ENCODE data around the gene SERPINB10. TPM values are rescaled to one million over a fixed set of nuclear protein-coding genes. Genes with fewer than 3 reads are reported as not detected.

Gene SERPINB10
- total RNA-seq, 1 experiment from 2014 or later = not detected

DNA sequence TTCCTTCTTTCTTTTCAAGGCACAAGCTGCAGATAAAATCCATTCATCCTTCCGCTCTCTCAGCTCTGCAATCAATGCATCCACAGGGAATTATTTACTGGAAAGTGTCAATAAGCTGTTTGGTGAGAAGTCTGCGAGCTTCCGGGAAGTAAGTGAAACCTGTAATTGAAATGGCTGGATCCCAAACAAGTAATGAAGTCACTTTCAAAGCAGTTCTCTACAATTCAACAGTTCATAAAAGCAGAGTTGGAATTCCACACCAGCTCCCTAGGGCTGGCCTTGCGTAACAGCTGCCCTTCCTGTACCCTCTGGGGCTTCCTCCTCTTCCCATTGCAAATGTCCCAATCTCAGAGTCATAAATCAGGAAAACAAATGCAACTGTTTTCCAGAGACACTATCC lies 10.7 kb upstream of the SERPINB10 start:
- Histone ChIP-seq H3K9me3 (ENCODE audit: low read length) (no peaks in the 10 kb centered on the region), H4K20me1 (ENCODE audit: low read length) (no peaks in the 10 kb centered on the region), H3F3A (ENCODE audit: low read length, unreplicated experiment) (no peaks in the 10 kb centered on the region), H3K9me2 (replicated peaks; ENCODE audit: low read length) (no peaks in the 10 kb centered on the region), H2AFZ (ENCODE audit: low read length) (no peak overlapping the region), H3K27ac (ENCODE audit: low read length) (no peak overlapping the region), H3K9ac (ENCODE audit: low read length) (no peak overlapping the region), H3K36me3 (ENCODE audit: low read depth, low read length) (no peaks in the 10 kb centered on the region), H3K4me3 (ENCODE audit: low read length) (no peak overlapping the region), H3K27me3 (ENCODE audit: low read length) (no peaks in the 10 kb centered on the region), H3K4me2 (ENCODE audit: low read length) (no peak overlapping the region), H3K79me2 (ENCODE audit: low read length) (no peaks in the 10 kb centered on the region), H3K4me1 (ENCODE audit: insufficient read depth, low read length) (no peaks in the 10 kb centered on the region)
- ATAC-seq (no peak), DNase-seq (no peak)
- no TSS peak for BruUV-seq (replicated peaks)
- CTCF ChIA-PET = no interaction called here
- POLR2A ChIA-PET (ENCODE audit: unreplicated experiment) = no interaction called here
- TF ChIP-seq EZH2 (IDR thresholded peaks at IDR 0.05; ENCODE audit: low read length, unreplicated experiment) (no peak), EZH2phosphoT487 (IDR thresholded peaks at IDR 0.05; ENCODE audit: borderline replicate concordance, low read length) (no peak)
- TF ChIP-seq, protein P1, sequence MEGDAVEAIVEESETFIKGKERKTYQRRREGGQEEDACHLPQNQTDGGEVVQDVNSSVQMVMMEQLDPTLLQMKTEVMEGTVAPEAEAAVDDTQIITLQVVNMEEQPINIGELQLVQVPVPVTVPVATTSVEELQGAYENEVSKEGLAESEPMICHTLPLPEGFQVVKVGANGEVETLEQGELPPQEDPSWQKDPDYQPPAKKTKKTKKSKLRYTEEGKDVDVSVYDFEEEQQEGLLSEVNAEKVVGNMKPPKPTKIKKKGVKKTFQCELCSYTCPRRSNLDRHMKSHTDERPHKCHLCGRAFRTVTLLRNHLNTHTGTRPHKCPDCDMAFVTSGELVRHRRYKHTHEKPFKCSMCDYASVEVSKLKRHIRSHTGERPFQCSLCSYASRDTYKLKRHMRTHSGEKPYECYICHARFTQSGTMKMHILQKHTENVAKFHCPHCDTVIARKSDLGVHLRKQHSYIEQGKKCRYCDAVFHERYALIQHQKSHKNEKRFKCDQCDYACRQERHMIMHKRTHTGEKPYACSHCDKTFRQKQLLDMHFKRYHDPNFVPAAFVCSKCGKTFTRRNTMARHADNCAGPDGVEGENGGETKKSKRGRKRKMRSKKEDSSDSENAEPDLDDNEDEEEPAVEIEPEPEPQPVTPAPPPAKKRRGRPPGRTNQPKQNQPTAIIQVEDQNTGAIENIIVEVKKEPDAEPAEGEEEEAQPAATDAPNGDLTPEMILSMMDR (conservative IDR thresholded peaks at IDR 0.05; ENCODE audit: low read depth, low read length) = no peak
- intact Hi-C loops (cut with micrococcal nuclease) = no loop called here

DNA sequence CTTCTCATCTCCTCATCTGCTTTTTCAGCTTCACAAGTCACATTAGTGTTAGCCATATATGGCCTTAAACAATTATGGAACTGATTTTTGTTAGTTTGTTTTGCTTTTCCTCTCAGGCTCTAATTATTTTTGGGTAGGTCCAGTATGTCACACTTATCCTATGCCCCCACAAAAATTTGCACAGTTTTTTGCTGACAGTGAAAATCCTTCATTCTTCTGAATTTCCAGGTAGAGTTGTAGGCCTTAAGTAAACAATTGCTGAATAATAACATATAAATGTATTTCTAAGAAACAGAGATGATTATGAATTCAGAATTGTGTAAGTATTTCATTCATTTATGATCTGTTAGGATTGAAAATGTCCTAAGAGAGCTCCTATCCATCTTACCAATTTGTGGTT lies 8.6 kb upstream of the SERPINB10 start:
- POLR2A ChIA-PET (ENCODE audit: unreplicated experiment) = no interaction called here
- Histone ChIP-seq H3K36me3 (ENCODE audit: low read depth, low read length) (no peaks in the 10 kb centered on the region), H4K20me1 (ENCODE audit: low read length) (no peaks in the 10 kb centered on the region)

DNA sequence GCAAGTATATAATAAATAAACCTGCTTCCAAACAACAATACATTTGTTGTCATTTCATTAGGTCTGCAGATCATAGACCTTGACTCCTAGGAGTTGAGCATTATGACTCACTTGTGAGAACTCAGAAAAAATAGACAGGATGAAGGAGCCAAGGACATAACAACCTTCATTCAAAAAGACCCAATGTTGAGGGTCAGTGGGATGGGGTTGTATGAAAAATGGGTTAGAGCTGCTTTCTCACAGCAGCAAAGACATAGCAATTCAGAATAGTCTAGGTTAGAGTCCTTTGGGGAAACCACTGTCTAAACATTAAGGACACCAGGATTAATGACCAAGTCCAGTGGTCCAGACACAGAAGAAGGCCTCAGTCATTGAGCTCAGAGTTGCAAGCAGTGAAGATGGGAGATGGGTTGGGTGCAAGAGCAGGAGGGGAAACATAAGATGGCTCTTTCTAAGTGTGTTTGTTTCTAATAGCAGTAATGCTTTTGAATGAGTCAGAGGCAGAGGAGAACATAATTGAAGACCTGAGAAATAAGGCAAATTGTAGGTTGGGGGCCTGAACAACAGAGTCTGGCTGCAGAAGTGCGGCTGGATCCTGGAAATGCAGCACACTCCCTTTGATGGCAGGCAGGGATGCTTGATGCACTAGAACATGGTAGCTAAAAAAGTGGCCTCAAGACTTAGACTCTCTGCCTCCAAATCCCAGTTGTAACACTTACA lies 3.7 kb upstream of the SERPINB10 start:
- Histone ChIP-seq H3K4me2 (ENCODE audit: low read length) (no peak overlapping the region), H3K27me3 (ENCODE audit: low read length) (no peaks in the 10 kb centered on the region), H3K9me3 (ENCODE audit: low read length) (no peaks in the 10 kb centered on the region), H3F3A (ENCODE audit: low read length, unreplicated experiment) (no peaks in the 10 kb centered on the region), H3K36me3 (ENCODE audit: low read depth, low read length) (no peaks in the 10 kb centered on the region), H3K9me2 (replicated peaks; ENCODE audit: low read length) (no peaks in the 10 kb centered on the region), H3K4me3 (ENCODE audit: low read length) (no peak overlapping the region), H3K4me1 (ENCODE audit: insufficient read depth, low read length) (no peaks in the 10 kb centered on the region), H3K9ac (ENCODE audit: low read length) (no peak overlapping the region), H3K79me2 (ENCODE audit: low read length) (no peaks in the 10 kb centered on the region), H4K20me1 (ENCODE audit: low read length) (no peaks in the 10 kb centered on the region), H2AFZ (ENCODE audit: low read length) (no peak overlapping the region), H3K27ac (ENCODE audit: low read length) (no peak overlapping the region)
- no peak for ATAC-seq
- TF ChIP-seq, protein P1 (conservative IDR thresholded peaks at IDR 0.05; ENCODE audit: low read depth, low read length) = no peak
- TF ChIP-seq EZH2phosphoT487 (IDR thresholded peaks at IDR 0.05; ENCODE audit: borderline replicate concordance, low read length) (no peak), EZH2 (IDR thresholded peaks at IDR 0.05; ENCODE audit: low read length, unreplicated experiment) (no peak)
- CTCF ChIA-PET = no interaction called here
- DNase-seq = no peak
- POLR2A ChIA-PET (ENCODE audit: unreplicated experiment) = no interaction called here
- BruUV-seq (replicated peaks) = no TSS peak
- intact Hi-C loops (cut with micrococcal nuclease) = no loop called here

More for the DNA sequence above, 8.6 kb upstream of the SERPINB10 start:
- no peak overlapping the region for H3K27ac ChIP-seq (ENCODE audit: low read length)
- H3K4me1 ChIP-seq (ENCODE audit: insufficient read depth, low read length) = no peaks in the 10 kb centered on the region
- no peak overlapping the region for H3K9ac ChIP-seq (ENCODE audit: low read length)
- no peaks in the 10 kb centered on the region for H3K9me3 ChIP-seq (ENCODE audit: low read length)
- intact Hi-C loops (cut with micrococcal nuclease) = no loop called here
- H2AFZ ChIP-seq (ENCODE audit: low read length) = no peak overlapping the region
- H3K4me2 ChIP-seq (ENCODE audit: low read length) = no peak overlapping the region
- CTCF ChIA-PET = no interaction called here
- no peak overlapping the region for H3K4me3 ChIP-seq (ENCODE audit: low read length)
- no peaks in the 10 kb centered on the region for H3K9me2 ChIP-seq (replicated peaks; ENCODE audit: low read length)
- H3K79me2 ChIP-seq (ENCODE audit: low read length) = no peaks in the 10 kb centered on the region
- TF ChIP-seq EZH2phosphoT487 (IDR thresholded peaks at IDR 0.05; ENCODE audit: borderline replicate concordance, low read length) (no peak), EZH2 (IDR thresholded peaks at IDR 0.05; ENCODE audit: low read length, unreplicated experiment) (no peak)
- TF ChIP-seq, protein P1 (conservative IDR thresholded peaks at IDR 0.05; ENCODE audit: low read depth, low read length) = no peak
- DNase-seq (no peak), ATAC-seq (no peak)
- no peaks in the 10 kb centered on the region for H3F3A ChIP-seq (ENCODE audit: low read length, unreplicated experiment)
- H3K27me3 ChIP-seq (ENCODE audit: low read length) = no peaks in the 10 kb centered on the region
- BruUV-seq (replicated peaks) = no TSS peak
